GM12864 (cell line): ENCODE measurements around the gene ENDOG.

ENCODE experiments used
- DNase-seq: peaks from one replicate; pipeline ENCODE4 v3.0.0-alpha.2; 2011; ENCODE audit warnings: low read depth
- H3K4me3 ChIP-seq: 2 replicates; pipeline ENCODE4 v1.5.1; 2011; ENCODE audit warnings: mild to moderate bottlenecking, low read depth, low read length, control low read depth
- CTCF ChIP-seq: IDR thresholded peaks from 2 replicates; pipeline ENCODE4 v1.5.1; 2011; ENCODE audit warnings: low read depth, mild to moderate bottlenecking, moderate library complexity, low read length, control low read depth, inconsistent platforms; ENCODE audit errors: missing control alignments

Gene ENDOG

GRCh38 chr9:128818839-128819715 is 777 bp downstream of the ENDOG start:
- H3K4me3 ChIP-seq, result peak overlapping the region; percentile 65
- peak; percentile 15 for DNase-seq
- no peak for TF ChIP-seq CTCF

GRCh38 chr9:128819716-128820664 is 1.7 kb downstream of the ENDOG start:
- H3K4me3 ChIP-seq, result no peak overlapping the region
- DNase-seq, result no peak
- no peak for TF ChIP-seq CTCF

GRCh38 chr9:128820665-128821583 is 2.6 kb downstream of the ENDOG start:
- TF ChIP-seq CTCF, result no peak
- no peak for DNase-seq
- H3K4me3 ChIP-seq, result no peak overlapping the region

- no peak for TF ChIP-seq CTCF
- H3K4me3 ChIP-seq, result no peak overlapping the region
- no peak for DNase-seq
Measured at GRCh38 chr9:128821584-128822406, 3.5 kb downstream of the ENDOG start.

GRCh38 chr9:128822407-128823042 is 4.2 kb downstream of the ENDOG start:
- no peak overlapping the region for H3K4me3 ChIP-seq
- TF ChIP-seq CTCF, result no peak
- DNase-seq, result no peak
